ENCODE measurements around the gene EPHX1. TPM values are rescaled to one million over a fixed set of nuclear protein-coding genes. Genes with fewer than 3 reads are reported as not detected.

EPHX1 gene
- total RNA-seq, 2 donors from 2014 or later = 151 to 232 TPM

DNA sequence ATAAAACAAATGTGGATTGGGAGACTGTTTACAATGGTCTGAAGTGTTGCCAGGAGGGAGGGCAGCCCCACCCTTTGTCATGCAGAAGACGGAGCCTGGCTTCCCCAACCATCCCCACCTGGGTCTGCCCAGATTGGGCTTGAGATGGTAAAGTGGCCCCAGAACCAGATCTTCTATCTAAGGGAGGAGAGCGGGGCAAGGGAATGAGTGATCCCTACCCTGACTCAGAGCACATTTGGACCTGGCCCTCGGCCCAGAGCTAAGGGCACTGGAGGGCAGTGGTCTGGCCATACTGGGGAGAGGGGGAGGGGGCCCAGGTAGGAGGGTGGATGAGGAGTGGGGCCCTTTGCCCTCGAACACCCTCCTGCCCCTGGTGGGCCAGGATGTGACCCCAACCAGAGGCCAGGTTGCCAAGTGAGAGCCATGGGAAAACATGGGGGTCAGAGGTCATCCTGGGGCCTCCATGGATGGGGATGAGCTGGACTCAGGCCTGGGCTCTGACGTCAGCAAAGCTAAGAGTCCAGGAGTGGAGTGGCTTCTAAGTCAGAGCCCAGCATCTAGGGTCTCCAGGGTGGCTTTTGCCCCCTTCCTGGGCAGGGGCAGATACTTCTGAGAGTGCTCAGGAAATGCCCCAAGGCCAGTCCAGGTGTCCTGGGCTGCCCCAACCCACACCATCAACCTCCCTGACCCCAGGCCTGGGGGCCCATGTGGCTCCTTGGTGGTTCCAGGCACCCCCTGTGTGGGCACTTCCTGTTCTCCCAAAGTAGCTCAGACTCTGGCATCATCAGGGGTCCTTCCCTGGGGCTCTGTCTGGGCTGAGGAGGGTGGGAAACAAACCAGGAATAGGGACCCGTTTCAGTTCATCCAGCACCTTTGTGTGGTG, 80.7 kb downstream of the EPHX1 start:
- intact Hi-C loops (cut with DNase I) = no loop called here
- Histone ChIP-seq H3K27ac (peak overlapping the region; percentile 86 to 91), H3K4me1 (replicated peaks) (peaks cover 10% of the 10 kb centered on the region), H3K9me3 (no peaks in the 10 kb centered on the region), H3K36me3 (no peaks in the 10 kb centered on the region), H3K27me3 (replicated peaks; ENCODE audit: insufficient read depth) (no peaks in the 10 kb centered on the region), H3K4me3 (no peak overlapping the region)
- DNase-seq (ENCODE audit: low spot score) = peak; percentile 59
- TF ChIP-seq POLR2AphosphoS5 (IDR thresholded peaks at IDR 0.05) = no peak
- no peak for TF ChIP-seq POLR2A (IDR thresholded peaks at IDR 0.05)
- TF ChIP-seq, protein P1, sequence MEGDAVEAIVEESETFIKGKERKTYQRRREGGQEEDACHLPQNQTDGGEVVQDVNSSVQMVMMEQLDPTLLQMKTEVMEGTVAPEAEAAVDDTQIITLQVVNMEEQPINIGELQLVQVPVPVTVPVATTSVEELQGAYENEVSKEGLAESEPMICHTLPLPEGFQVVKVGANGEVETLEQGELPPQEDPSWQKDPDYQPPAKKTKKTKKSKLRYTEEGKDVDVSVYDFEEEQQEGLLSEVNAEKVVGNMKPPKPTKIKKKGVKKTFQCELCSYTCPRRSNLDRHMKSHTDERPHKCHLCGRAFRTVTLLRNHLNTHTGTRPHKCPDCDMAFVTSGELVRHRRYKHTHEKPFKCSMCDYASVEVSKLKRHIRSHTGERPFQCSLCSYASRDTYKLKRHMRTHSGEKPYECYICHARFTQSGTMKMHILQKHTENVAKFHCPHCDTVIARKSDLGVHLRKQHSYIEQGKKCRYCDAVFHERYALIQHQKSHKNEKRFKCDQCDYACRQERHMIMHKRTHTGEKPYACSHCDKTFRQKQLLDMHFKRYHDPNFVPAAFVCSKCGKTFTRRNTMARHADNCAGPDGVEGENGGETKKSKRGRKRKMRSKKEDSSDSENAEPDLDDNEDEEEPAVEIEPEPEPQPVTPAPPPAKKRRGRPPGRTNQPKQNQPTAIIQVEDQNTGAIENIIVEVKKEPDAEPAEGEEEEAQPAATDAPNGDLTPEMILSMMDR (IDR thresholded peaks at IDR 0.05) = no peak
- 64% methylated on average over 6 of the region's 6 CpGs for WGBS

DNA sequence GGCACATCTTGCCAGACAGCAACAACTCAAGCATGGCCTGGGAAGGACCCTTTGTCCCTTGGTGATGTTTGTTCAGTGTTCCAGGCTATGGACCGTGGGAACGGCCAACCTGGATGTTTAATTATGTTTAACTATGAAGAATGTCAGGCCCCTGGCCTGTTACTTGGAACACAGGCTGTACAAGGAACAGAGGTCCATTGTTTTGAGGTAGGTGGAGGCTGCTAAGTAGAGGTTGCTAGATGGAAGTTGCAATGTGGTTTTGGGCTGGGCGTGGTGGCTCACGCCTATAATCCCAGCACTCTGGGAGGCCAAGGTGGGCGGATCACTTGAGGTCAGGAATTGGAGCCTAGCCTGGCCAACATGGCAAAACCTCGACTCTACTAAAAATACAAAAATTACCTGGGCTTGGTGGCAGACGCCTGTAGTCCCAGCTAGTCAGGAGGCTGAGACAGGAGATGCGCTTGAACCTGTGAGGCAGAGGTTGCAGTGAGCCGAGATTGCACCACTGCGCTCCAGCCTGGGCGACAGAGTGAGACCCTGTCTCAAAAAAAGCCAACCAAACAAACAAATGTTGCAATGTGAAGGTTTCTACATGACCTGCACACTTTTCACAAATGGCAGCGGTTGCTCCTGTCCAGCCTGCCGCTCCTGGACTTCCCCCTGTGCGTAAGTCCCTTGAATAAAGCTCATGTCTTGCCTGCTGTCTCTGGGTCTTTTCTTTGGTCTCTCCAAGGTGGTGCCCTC, 81.5 kb downstream of the EPHX1 start:
- peaks cover 10% of the 10 kb centered on the region for H3K4me1 ChIP-seq (replicated peaks)

DNA sequence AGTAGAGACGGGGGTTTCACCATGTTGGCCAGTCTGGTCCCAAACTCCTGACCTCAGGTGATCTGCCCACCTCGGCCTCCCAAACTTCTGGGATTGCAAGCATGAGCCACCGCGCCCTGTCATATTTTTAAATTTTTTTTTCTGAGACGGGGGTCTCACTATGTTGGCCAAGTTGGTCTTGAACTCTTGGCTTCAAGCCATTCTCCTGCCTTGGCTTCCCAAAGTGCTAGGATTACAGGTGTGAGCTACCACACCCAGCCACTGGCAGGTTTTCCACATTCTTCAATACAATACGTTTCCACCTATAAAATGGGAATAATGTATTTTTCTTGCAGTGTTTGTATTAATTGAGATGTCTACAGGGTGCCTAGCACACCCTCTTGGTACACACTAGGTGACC, 82.4 kb downstream of the EPHX1 start:
- Histone ChIP-seq H3K4me1 (replicated peaks) (peaks cover 10% of the 10 kb centered on the region), H3K27me3 (replicated peaks; ENCODE audit: insufficient read depth) (no peaks in the 10 kb centered on the region), H3K36me3 (no peaks in the 10 kb centered on the region), H3K9me3 (no peaks in the 10 kb centered on the region), H3K4me3 (no peak overlapping the region), H3K27ac (peak overlapping the region; percentile 86 to 91)
- no peak for DNase-seq (ENCODE audit: low spot score)
- WGBS = 88% methylated on average over 6 of the region's 6 CpGs
- no peak for TF ChIP-seq POLR2A (IDR thresholded peaks at IDR 0.05)
- TF ChIP-seq, protein P1 (IDR thresholded peaks at IDR 0.05) = no peak
- no peak for TF ChIP-seq POLR2AphosphoS5 (IDR thresholded peaks at IDR 0.05)
- intact Hi-C loops (cut with DNase I) = no loop called here

More for the DNA sequence above, 81.5 kb downstream of the EPHX1 start:
- Histone ChIP-seq H3K9me3 (no peaks in the 10 kb centered on the region), H3K27me3 (replicated peaks; ENCODE audit: insufficient read depth) (no peaks in the 10 kb centered on the region), H3K4me3 (no peak overlapping the region), H3K36me3 (no peaks in the 10 kb centered on the region), H3K27ac (peak overlapping the region; percentile 86 to 91)
- peak; percentile 87 for DNase-seq (ENCODE audit: low spot score)
- no peak for TF ChIP-seq POLR2A (IDR thresholded peaks at IDR 0.05)
- TF ChIP-seq, protein P1 (IDR thresholded peaks at IDR 0.05) = no peak
- TF ChIP-seq POLR2AphosphoS5 (IDR thresholded peaks at IDR 0.05) = peak; percentile 86
- intact Hi-C loops (cut with DNase I) = no loop called here
- WGBS = 69% methylated on average over 14 of the region's 14 CpGs

Other genes starting within 250 kb of the EPHX1 start
- 10 to 100 TPM; 36.4 to 93.6 TPM for gene ENAH, start 157.0 kb upstream of the EPHX1 start, total RNA-seq
- 100 to 1,000 TPM; 168 to 324 TPM for gene SRP9, start 32.3 kb upstream of the EPHX1 start, total RNA-seq
- 100 to 1,000 TPM; 141 to 192 TPM for gene TMEM63A, start 72.3 kb downstream of the EPHX1 start, total RNA-seq
- 1 to 10 TPM; 1.7 to 2.0 TPM for gene LEFTY1, start 79.0 kb downstream of the EPHX1 start, total RNA-seq
- 10 to 100 TPM; 70.8 to 80.2 TPM for gene PYCR2, start 114.1 kb downstream of the EPHX1 start, total RNA-seq
- gene LEFTY2, start 131.1 kb downstream of the EPHX1 start, total RNA-seq = 1 to 10 TPM in 1 of 2 donors, not detected in 1; 7.9 TPM
- 10 to 100 TPM; 19.9 to 24.8 TPM for gene SDE2, start 189.2 kb downstream of the EPHX1 start, total RNA-seq